SKM-1 treated with dmso at 0.1 percent for 144 hours (cell line): ENCODE data around the gene GTF2IRD1.
"Not testable (repeated sequence)": the region's sequence is repeated elsewhere in the genome, so short reads cannot be mapped to it uniquely, and the experiment has no call there.

Experiments used
- DNase-seq: peaks from one replicate; lab custom pipeline; 2025; ENCODE audit not compliant: unreplicated experiment; lab: John Stamatoyannopoulos, UW

Gene GTF2IRD1

GRCh38 chr7:74430961-74431466 lies 22.7 kb upstream of the GTF2IRD1 start:
- DNase-seq, result no peak

- not testable (repeated sequence) for DNase-seq
Measured at GRCh38 chr7:74437291-74437571, 16.5 kb upstream of the GTF2IRD1 start.

- DNase-seq, result no peak
Measured at GRCh38 chr7:74438327-74438726, 15.4 kb upstream of the GTF2IRD1 start.

GRCh38 chr7:74439541-74439940 lies 14.2 kb upstream of the GTF2IRD1 start:
- DNase-seq, result no peak

- not testable (repeated sequence) for DNase-seq
Measured at GRCh38 chr7:74440143-74440542, 13.6 kb upstream of the GTF2IRD1 start.

- no peak for DNase-seq
Measured at GRCh38 chr7:74441801-74442200, 11.9 kb upstream of the GTF2IRD1 start.

- DNase-seq, result no peak
Measured at GRCh38 chr7:74443543-74444247, 10.0 kb upstream of the GTF2IRD1 start.

GRCh38 chr7:74449144-74449543 lies 4.6 kb upstream of the GTF2IRD1 start:
- DNase-seq, result no peak

- DNase-seq, result peak; percentile 37
Measured at GRCh38 chr7:74449809-74450397, 3.8 kb upstream of the GTF2IRD1 start.

GRCh38 chr7:74452748-74453321 lies 871 bp upstream of the GTF2IRD1 start:
- no peak for DNase-seq

- DNase-seq, result no peak
Measured at GRCh38 chr7:74454021-74454924, 567 bp downstream of the GTF2IRD1 start.

GRCh38 chr7:74454925-74455288 lies 1.2 kb downstream of the GTF2IRD1 start:
- no peak for DNase-seq

- no peak for DNase-seq
Measured at GRCh38 chr7:74455291-74455804, 1.6 kb downstream of the GTF2IRD1 start.

GRCh38 chr7:74455928-74456327 lies 2.2 kb downstream of the GTF2IRD1 start:
- no peak for DNase-seq

GRCh38 chr7:74457007-74457406 lies 3.3 kb downstream of the GTF2IRD1 start:
- no peak for DNase-seq

- DNase-seq, result no peak
Measured at GRCh38 chr7:74461970-74462706, 8.4 kb downstream of the GTF2IRD1 start.

- DNase-seq, result no peak
Measured at GRCh38 chr7:74462707-74463100, 9.0 kb downstream of the GTF2IRD1 start.

- no peak for DNase-seq
Measured at GRCh38 chr7:74464931-74465886, 11.5 kb downstream of the GTF2IRD1 start.

- no peak for DNase-seq
Measured at GRCh38 chr7:74466196-74466813, 12.6 kb downstream of the GTF2IRD1 start.
